Kidney epithelial cell (primary cell): ENCODE measurements around the gene SETD9. TPM values are rescaled to one million over a fixed set of nuclear protein-coding genes. Genes with fewer than 3 reads are reported as not detected.

Source experiments
- DNase-seq: peaks from one replicate; pipeline ENCODE4 v3.0.0-alpha.2; 2010; ENCODE audit warnings: low read depth
- H3K27me3 ChIP-seq: 2 replicates; pipeline ENCODE4 v1.6.0; 2011; ENCODE audit warnings: low read length; ENCODE audit not compliant: control insufficient read depth, insufficient read depth
- H3K36me3 ChIP-seq: 2 replicates; pipeline ENCODE4 v1.5.1; 2011; ENCODE audit warnings: low read length; ENCODE audit not compliant: control insufficient read depth, insufficient read depth
- H3K4me3 ChIP-seq: 2 replicates; pipeline ENCODE4 v1.5.1; 2011; ENCODE audit warnings: low read depth, mild to moderate bottlenecking, control low read depth, low read length
- CTCF ChIP-seq: IDR thresholded peaks from 2 replicates; pipeline ENCODE4 v1.5.1; 2011; ENCODE audit warnings: mild to moderate bottlenecking, moderate library complexity, low read length, control low read depth, inconsistent platforms; ENCODE audit not compliant: insufficient read depth, poor library complexity, severe bottlenecking
- total RNA-seq: library from RNA; depleted of rRNA; stranded (reverse); fragments of >200 nt; gene quantifications from 2 replicates; pipeline ENCODE4 v1.2.3, GENCODE V29; 2015

SETD9 gene
- total RNA-seq, 1 donor from 2014 or later = 25.3 TPM

- H3K27me3 ChIP-seq = no peaks in the 10 kb centered on the region
These were observed 49.2 kb downstream of the SETD9 start for GRCh38 chr5:56958595-56958994.

GRCh38 chr5:56959326-56959725 is 49.9 kb downstream of the SETD9 start:
- DNase-seq = no peak
- Histone ChIP-seq H3K4me3 (no peak overlapping the region), H3K36me3 (no peaks in the 10 kb centered on the region), H3K27me3 (no peaks in the 10 kb centered on the region)
- no peak for TF ChIP-seq CTCF

More at GRCh38 chr5:56958595-56958994, 49.2 kb downstream of the SETD9 start:
- no peak for TF ChIP-seq CTCF
- DNase-seq = no peak
- Histone ChIP-seq H3K4me3 (no peak overlapping the region), H3K36me3 (no peaks in the 10 kb centered on the region)

GRCh38 chr5:56961746-56962145 is 52.4 kb downstream of the SETD9 start:
- H3K27me3 ChIP-seq = no peaks in the 10 kb centered on the region
- TF ChIP-seq CTCF = no peak
- DNase-seq = no peak
- no peak overlapping the region for H3K4me3 ChIP-seq
- H3K36me3 ChIP-seq = no peaks in the 10 kb centered on the region

GRCh38 chr5:56962286-56962685 is 52.9 kb downstream of the SETD9 start:
- H3K36me3 ChIP-seq = no peaks in the 10 kb centered on the region
- DNase-seq = no peak
- H3K27me3 ChIP-seq = no peaks in the 10 kb centered on the region
- no peak overlapping the region for H3K4me3 ChIP-seq
- no peak for TF ChIP-seq CTCF

- H3K27me3 ChIP-seq = no peaks in the 10 kb centered on the region
- TF ChIP-seq CTCF = no peak
- no peak overlapping the region for H3K4me3 ChIP-seq
- no peak for DNase-seq
- H3K36me3 ChIP-seq = no peaks in the 10 kb centered on the region
These were observed 53.9 kb downstream of the SETD9 start for GRCh38 chr5:56963246-56963645.

GRCh38 chr5:56964173-56964572 is 54.8 kb downstream of the SETD9 start:
- no peak for TF ChIP-seq CTCF
- Histone ChIP-seq H3K4me3 (no peak overlapping the region), H3K36me3 (no peaks in the 10 kb centered on the region), H3K27me3 (no peaks in the 10 kb centered on the region)
- DNase-seq = no peak
